Retinal pigment epithelial cell (primary cell): ENCODE measurements around the gene FOSB.
A peak's percentile ranks its signal among the peaks of the same experiment; 100 is the strongest.

Experiments used
- DNase-seq: peaks from one replicate; pipeline ENCODE4 v3.0.0-alpha.2; 2010; ENCODE audit warnings: low read depth
- H3K4me3 ChIP-seq: 2 replicates; pipeline ENCODE4 v1.5.1; 2011; ENCODE audit warnings: mild to moderate bottlenecking, low read length, control low read depth, moderate library complexity
- TF ChIP-seq, protein P1 (sequence below): conservative IDR thresholded peaks from 2 replicates; pipeline ENCODE4 v1.5.1; 2011; ENCODE audit warnings: low read depth, low read length, control low read depth, inconsistent platforms

The FOSB gene

DNA sequence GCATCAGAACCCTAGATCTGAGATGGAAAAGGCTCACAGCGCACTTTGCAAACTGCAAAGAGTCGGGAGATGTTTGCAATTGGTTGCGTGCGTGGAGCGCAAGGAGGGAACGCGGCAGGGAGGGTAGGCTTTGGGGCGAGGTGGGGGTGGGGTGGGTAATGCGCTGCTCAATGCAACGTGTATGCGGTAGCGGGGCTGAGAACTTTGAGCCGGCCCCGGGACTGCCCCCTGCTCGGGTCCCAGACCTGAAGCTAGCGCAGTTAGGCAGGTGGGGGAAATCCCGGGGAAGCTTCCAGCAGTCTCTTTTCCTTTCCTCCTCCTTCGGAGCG is 971 bp downstream of the FOSB start:
- DNase-seq = no peak
- TF ChIP-seq, protein P1, sequence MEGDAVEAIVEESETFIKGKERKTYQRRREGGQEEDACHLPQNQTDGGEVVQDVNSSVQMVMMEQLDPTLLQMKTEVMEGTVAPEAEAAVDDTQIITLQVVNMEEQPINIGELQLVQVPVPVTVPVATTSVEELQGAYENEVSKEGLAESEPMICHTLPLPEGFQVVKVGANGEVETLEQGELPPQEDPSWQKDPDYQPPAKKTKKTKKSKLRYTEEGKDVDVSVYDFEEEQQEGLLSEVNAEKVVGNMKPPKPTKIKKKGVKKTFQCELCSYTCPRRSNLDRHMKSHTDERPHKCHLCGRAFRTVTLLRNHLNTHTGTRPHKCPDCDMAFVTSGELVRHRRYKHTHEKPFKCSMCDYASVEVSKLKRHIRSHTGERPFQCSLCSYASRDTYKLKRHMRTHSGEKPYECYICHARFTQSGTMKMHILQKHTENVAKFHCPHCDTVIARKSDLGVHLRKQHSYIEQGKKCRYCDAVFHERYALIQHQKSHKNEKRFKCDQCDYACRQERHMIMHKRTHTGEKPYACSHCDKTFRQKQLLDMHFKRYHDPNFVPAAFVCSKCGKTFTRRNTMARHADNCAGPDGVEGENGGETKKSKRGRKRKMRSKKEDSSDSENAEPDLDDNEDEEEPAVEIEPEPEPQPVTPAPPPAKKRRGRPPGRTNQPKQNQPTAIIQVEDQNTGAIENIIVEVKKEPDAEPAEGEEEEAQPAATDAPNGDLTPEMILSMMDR = no peak
- H3K4me3 ChIP-seq = peak overlapping the region; percentile 98

GRCh38 chr19:45469132-45469944 is 1.5 kb downstream of the FOSB start:
- TF ChIP-seq, protein P1 = no peak
- DNase-seq = peak; percentile 74
- H3K4me3 ChIP-seq = peak overlapping the region; percentile 98

GRCh38 chr19:45469945-45470761 is 2.4 kb downstream of the FOSB start:
- H3K4me3 ChIP-seq = peak overlapping the region; percentile 98
- DNase-seq = no peak
- TF ChIP-seq, protein P1 = no peak

DNA sequence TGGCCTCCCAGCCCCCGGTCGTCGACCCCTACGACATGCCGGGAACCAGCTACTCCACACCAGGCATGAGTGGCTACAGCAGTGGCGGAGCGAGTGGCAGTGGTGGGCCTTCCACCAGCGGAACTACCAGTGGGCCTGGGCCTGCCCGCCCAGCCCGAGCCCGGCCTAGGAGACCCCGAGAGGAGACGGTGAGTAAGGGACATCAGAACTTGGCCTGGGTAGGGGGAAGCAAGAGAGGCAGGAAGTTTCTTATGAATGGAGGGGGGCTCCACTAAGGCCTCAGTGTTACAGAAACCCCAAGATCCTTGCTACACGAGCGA is 2.9 kb downstream of the FOSB start:
- H3K4me3 ChIP-seq = no peak overlapping the region

GRCh38 chr19:45471111-45471930 is 3.5 kb downstream of the FOSB start:
- H3K4me3 ChIP-seq = no peak overlapping the region
- DNase-seq = no peak
- TF ChIP-seq, protein P1 = no peak

More for the DNA sequence above, 2.9 kb downstream of the FOSB start:
- TF ChIP-seq, protein P1 = no peak
- DNase-seq = no peak

DNA sequence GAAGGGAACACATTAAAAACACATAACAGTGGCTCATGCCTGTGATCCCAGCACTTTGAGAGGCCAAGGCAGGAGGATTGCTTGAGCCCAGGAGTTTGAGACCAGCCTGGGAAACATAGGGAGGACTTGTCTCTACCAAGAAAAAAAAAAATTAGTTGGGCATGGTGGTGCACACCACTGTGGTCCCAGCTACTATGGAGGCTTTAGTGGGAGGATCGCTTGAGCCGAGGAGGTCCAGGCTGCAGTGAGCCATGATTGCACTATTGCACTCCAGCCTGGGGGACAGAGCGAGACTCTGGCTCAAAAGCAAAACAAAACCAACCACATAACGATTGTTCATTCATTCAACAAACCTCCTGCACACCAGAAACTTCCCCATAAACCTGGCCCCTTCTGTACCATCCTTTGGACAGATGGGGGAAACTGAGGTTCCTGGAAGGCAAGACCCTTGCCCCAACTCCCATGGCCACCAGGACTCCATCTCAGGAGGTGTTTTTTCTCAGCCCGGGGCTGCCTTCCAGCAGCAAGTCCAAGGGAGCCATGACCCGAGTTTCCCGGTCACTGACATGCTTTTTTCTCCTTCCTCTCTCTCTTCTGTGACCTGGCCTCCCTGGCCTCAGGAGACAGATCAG is 4.3 kb downstream of the FOSB start:
- peak overlapping the region; percentile 37 for H3K4me3 ChIP-seq
- no peak for DNase-seq
- TF ChIP-seq, protein P1 = no peak
